H1 (cell line): ENCODE data around the gene SFN.

Experiments used
- CBX8 ChIP-seq: fragments of 300-800, 300-1000 bp; sonication (generic); IDR thresholded peaks from 2 replicates; pipeline ENCODE4 v1.7.1; 2016; ENCODE audit warnings: low read depth, low read length, borderline replicate concordance
- RFX5 ChIP-seq: IDR thresholded peaks from 2 replicates; pipeline ENCODE4 v1.6.1; 2011; ENCODE audit warnings: low read depth, low read length, improper control_type of control experiment, borderline replicate concordance
- SP1 ChIP-seq: IDR thresholded peaks from 2 replicates; pipeline ENCODE4 v1.6.1; 2011; ENCODE audit warnings: low read depth, low read length
- ZNF274 ChIP-seq: IDR thresholded peaks from 2 replicates; pipeline ENCODE4 v1.7.0; 2012; ENCODE audit warnings: low read length, borderline replicate concordance; ENCODE audit errors: extremely low read depth
- TF ChIP-seq, protein P1 (sequence below), 3 experiments: IDR thresholded peaks; 1 replicate in 2 of 3; 2 replicates in 1 of 3; pipeline versions ENCODE4 v1.5.1 to v1.6.1; 2011; ENCODE audit warnings: low read length in 3 of 3, mild to moderate bottlenecking in 3 of 3, inconsistent platforms in 2 of 3, low read depth in 1 of 3, moderate library complexity in 1 of 3; ENCODE audit not compliant: insufficient read depth in 1 of 3; ENCODE audit errors: control extremely low read depth in 1 of 3

- TF ChIP-seq, protein P1, sequence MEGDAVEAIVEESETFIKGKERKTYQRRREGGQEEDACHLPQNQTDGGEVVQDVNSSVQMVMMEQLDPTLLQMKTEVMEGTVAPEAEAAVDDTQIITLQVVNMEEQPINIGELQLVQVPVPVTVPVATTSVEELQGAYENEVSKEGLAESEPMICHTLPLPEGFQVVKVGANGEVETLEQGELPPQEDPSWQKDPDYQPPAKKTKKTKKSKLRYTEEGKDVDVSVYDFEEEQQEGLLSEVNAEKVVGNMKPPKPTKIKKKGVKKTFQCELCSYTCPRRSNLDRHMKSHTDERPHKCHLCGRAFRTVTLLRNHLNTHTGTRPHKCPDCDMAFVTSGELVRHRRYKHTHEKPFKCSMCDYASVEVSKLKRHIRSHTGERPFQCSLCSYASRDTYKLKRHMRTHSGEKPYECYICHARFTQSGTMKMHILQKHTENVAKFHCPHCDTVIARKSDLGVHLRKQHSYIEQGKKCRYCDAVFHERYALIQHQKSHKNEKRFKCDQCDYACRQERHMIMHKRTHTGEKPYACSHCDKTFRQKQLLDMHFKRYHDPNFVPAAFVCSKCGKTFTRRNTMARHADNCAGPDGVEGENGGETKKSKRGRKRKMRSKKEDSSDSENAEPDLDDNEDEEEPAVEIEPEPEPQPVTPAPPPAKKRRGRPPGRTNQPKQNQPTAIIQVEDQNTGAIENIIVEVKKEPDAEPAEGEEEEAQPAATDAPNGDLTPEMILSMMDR (IDR thresholded peaks at IDR 0.05; ENCODE audit: control extremely low read depth in 1 of 3, insufficient read depth in 1 of 3, low read depth in 1 of 3, low read length in 3 of 3): no peak
- TF ChIP-seq RFX5 (no peak), CBX8 (no peak), ZNF274 (no peak), SP1 (no peak)
Measured at GRCh38 chr1:26858160-26858559, 4.8 kb upstream of the SFN start.
